Measurements from ENCODE around the gene ATF7IP2. TPM values are rescaled to one million over a fixed set of nuclear protein-coding genes. Genes with fewer than 3 reads are reported as not detected.

Gene ATF7IP2
- total and polyA plus RNA-seq, 2 of the 13 experiments (the other 11 are each of a cell fraction or from before 2014, with no cell fraction given) = 117 to 217 TPM

DNA sequence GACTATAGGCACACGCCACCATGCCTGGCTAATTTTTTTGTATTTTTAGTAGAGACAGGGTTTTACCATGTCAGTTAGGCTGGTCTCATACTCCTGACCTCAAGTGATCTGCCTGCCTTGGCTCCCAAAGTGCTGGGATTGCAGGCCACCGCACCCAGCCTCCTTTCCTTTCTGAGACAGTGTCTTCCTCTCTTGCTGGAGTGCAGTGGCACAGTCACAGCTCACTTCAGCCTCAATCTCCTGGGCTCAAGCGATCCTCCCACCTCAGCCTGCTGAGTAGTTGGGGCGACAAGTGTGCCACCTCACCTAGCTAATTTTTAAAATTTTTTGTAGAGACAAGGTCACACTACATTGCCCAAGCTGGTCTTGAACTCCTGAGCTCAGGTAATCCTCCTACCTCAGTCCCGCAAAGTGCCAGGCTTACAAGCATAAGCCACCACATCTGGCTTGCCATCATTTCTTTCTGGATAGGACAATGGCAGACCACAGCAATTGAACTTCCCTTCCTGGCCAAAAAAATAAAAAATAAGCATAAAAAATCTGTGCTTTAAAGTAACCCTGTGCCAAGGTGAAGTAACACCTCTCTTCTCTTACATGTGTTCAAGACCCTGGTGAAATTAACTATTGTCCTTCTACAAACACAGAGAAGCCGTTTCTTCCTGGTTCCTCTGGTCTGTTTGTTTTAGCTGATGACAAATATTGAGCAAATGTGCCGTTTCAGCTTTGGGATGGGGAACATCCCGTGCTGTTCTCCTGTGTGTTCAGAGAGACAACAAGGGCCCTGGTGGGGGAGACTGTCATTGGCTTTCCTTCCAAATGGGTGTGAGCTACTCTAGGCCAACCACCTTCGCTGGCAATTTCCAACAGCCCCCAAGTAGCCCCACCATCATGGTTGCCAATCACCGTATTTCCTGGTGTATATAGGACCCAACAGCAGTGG lies 134.3 kb downstream of the ATF7IP2 start:
- Histone ChIP-seq H3K4me3 (replicated peaks in 1 of 3; ENCODE audit: insufficient read depth in 1 of 3, low read depth in 2 of 3, low read length in 3 of 3) (peak overlapping the region in 2 of 3 experiments; percentile 13 to 53; a peak in 3 of 6 replicates), H3K36me3 (replicated peaks in 1 of 2; ENCODE audit: control insufficient read depth in 1 of 2, insufficient read depth in 2 of 2, low read length in 2 of 2) (no peaks in the 10 kb centered on the region), H3K27ac (ENCODE audit: extremely low read length, insufficient read depth, low read length) (peak overlapping the region; percentile 39), H3K9ac (ENCODE audit: insufficient read depth, low read depth, low read length) (peak overlapping the region; percentile 26; the same call in 1 of the 2 replicates), H4K20me1 (ENCODE audit: insufficient read depth, low read length) (no peaks in the 10 kb centered on the region), H2AFZ (ENCODE audit: low read length) (no peak overlapping the region), H3K27me3 (ENCODE audit: control insufficient read depth in 1 of 2, insufficient read depth in 2 of 2, low read length in 2 of 2) (no peaks in the 10 kb centered on the region), H3K4me1 (ENCODE audit: insufficient read depth, low read length) (peaks cover 27% of the 10 kb centered on the region), H3K79me2 (ENCODE audit: insufficient read depth, low read length) (no peaks in the 10 kb centered on the region), H3K4me2 (ENCODE audit: low read depth, low read length) (peak overlapping the region; percentile 70), H3K9me3 (ENCODE audit: low read length) (no peaks in the 10 kb centered on the region)
- intact Hi-C loops (cut with micrococcal nuclease; ENCODE audit: unreplicated experiment) = loop anchor here (2.0 to 5.0 kb wide), 3 partner anchors 42 to 403 kb away; partner anchors contain the start of gene EMP2
- BruUV-seq (replicated peaks) = no TSS peak
- ChIA-PET CTCF (ENCODE audit: low intra/inter-chr PET ratio, low total read pairs) (interaction anchor here (1.2 to 2.6 kb wide), 2 partner anchors 213 to 217 kb away, joined by 5 to 33 read pairs; no protein-coding TSS in a partner anchor), POLR2A (interaction anchor here (0.8 to 2.5 kb wide), 15 partner anchors 10 to 1396 kb away, joined by 3 to 30 read pairs (median 3); partner anchors contain the start of genes EMP2, GSPT1 and NUBP1)
- peak; percentile 98 for FAIRE-seq
- WGBS (ENCODE audit: low lambda C conversion rate) = 8% methylated on average over 10 of the region's 10 CpGs
- peak; percentile 98 for DNase-seq (ENCODE audit: low spot score)
- in situ Hi-C loops (cut with HindIII; ENCODE audit: extremely low pct_ligation_motif_present, low pct_unique_long_range_greater_than_20kb) = loop anchor here (5.0 kb wide), 2 partner anchors 217 to 397 kb away; no protein-coding TSS in a partner anchor
- peak; percentile 90 for ATAC-seq
- TF ChIP-seq ZNF451 (CRISPR knock-in tag; IDR thresholded peaks at IDR 0.05) = 0 out of 2 replicates have a peak, but pooled peaks have one; percentile 18
- no peak for TF ChIP-seq ZNF761 (CRISPR knock-in tag; conservative IDR thresholded peaks at IDR 0.05)
- no peak for TF ChIP-seq WIZ (CRISPR knock-in tag; IDR thresholded peaks at IDR 0.05)
- no peak for TF ChIP-seq SIN3A (IDR thresholded peaks at IDR 0.05; ENCODE audit: borderline replicate concordance, low read depth, low read length)
- TF ChIP-seq TEAD3 (CRISPR knock-in tag; optimal IDR thresholded peaks at IDR 0.05; ENCODE audit: borderline replicate concordance) = peak; percentile 32
- TF ChIP-seq ISL2 (CRISPR knock-in tag; IDR thresholded peaks at IDR 0.05) = peak; percentile 81; the same call in 1 of the 2 replicates
- TF ChIP-seq, protein P1, sequence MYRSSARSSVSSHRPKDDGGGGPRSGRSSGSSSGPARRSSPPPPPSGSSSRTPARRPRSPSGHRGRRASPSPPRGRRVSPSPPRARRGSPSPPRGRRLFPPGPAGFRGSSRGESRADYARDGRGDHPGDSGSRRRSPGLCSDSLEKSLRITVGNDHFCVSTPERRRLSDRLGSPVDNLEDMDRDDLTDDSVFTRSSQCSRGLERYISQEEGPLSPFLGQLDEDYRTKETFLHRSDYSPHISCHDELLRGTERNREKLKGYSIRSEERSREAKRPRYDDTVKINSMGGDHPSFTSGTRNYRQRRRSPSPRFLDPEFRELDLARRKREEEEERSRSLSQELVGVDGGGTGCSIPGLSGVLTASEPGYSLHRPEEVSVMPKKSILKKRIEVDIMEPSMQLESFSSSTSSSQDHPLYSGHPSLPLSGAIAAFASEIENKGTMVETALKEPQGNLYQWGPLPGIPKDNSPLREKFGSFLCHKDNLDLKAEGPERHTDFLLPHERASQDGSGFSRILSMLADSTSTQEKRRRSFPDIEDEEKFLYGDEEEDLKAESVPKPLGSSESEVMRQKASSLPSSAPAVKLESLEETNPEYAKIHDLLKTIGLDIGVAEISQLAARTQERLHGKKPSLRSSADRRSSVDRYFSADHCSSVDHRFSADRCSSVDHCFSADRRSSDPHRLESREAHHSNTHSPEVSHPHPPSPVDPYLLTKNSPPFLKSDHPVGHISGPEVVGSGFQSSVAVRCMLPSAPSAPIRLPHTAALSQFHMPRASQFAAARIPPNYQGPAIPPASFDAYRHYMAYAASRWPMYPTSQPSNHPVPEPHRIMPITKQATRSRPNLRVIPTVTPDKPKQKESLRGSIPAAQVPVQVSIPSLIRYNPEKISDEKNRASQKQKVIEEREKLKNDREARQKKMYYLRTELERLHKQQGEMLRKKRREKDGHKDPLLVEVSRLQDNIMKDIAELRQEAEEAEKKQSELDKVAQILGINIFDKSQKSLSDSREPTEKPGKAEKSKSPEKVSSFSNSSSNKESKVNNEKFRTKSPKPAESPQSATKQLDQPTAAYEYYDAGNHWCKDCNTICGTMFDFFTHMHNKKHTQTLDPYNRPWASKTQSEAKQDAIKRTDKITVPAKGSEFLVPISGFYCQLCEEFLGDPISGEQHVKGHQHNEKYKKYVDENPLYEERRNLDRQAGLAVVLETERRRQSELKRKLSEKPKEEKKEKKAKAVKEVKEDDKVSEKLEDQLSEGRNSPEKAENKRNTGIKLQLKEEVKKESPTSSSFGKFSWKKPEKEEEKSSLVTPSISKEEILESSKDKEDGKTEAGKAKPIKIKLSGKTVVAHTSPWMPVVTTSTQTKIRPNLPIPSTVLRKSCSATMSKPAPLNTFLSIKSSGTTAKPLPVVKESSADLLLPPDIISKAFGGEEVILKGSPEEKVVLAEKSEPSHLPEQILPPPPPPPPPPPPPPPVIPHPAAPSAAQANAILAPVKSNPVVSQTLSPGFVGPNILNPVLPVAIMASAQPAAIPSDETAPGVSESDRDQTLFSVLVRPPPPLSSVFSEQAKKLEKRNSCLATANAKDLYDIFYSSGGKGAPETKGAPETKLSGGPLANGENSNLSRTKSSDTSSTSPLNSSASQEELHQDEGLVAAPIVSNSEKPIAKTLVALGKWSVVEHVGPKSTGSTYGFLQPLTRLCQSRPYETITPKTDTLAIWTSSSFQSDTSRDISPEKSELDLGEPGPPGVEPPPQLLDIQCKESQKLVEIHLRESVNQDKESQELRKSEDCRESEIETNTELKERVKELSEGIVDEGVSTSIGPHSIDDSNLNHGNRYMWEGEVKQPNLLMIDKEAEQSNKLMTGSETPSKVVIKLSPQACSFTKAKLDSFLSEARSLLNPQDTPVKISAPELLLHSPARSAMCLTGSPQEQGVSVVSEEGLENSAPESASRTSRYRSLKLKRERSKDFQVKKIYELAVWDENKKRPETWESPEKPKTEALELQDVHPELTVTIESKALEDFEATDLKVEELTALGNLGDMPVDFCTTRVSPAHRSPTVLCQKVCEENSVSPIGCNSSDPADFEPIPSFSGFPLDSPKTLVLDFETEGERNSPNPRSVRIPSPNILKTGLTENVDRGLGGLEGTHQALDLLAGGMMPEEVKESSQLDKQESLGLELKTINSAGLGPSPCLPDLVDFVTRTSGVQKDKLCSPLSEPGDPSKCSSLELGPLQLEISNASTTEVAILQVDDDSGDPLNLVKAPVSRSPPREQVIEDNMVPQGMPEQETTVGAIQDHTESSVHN (CRISPR knock-in tag; IDR thresholded peaks at IDR 0.05) = 0 out of 2 replicates have a peak, but pooled peaks have one; percentile 53
- TF ChIP-seq, protein P2, sequence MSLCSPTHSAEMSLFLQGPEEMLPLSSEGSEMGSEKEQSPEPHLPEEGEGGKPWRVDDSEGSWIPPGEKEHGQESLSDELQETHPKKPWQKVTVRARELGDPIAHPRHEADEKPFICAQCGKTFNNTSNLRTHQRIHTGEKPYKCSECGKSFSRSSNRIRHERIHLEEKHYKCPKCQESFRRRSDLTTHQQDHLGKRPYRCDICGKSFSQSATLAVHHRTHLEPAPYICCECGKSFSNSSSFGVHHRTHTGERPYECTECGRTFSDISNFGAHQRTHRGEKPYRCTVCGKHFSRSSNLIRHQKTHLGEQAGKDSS (CRISPR knock-in tag; IDR thresholded peaks at IDR 0.05; ENCODE audit: borderline replicate concordance, low read depth) = no peak
- no peak for TF ChIP-seq SIN3B (IDR thresholded peaks at IDR 0.05; ENCODE audit: low read length)
- TF ChIP-seq ZFP41 (CRISPR knock-in tag; IDR thresholded peaks at IDR 0.05; ENCODE audit: borderline replicate concordance) = no peak
- TF ChIP-seq PRPF4 (IDR thresholded peaks at IDR 0.05; ENCODE audit: low read depth, low read length, poor library complexity, severe bottlenecking) = peak; percentile 5
- TF ChIP-seq SIX4 (CRISPR knock-in tag; IDR thresholded peaks at IDR 0.05) = no peak
- peak; percentile 80; the same call in 1 of the 2 replicates for TF ChIP-seq FOXJ3 (CRISPR knock-in tag; IDR thresholded peaks at IDR 0.05; ENCODE audit: borderline replicate concordance)
- peak; percentile 75; the same call in 1 of the 2 replicates for TF ChIP-seq ZNF644 (CRISPR knock-in tag; IDR thresholded peaks at IDR 0.05; ENCODE audit: low read depth)
